ENCODE measurements around the gene MAGEB17. TPM values are rescaled to one million over a fixed set of nuclear protein-coding genes. Genes with fewer than 3 reads are reported as not detected.

The MAGEB17 gene
- total RNA-seq (2021) (0.28 TPM in 1 of 2 replicates, not detected in the other), Bru-seq, nascent RNA (percentile 29 among the genes with signal in this experiment), BruChase-seq, experiment 1, labeled RNA remaining after a 2-hour chase (percentile 31 among the genes with signal in this experiment), BruChase-seq, experiment 2, labeled RNA remaining after a 6-hour chase (percentile 21 among the genes with signal in this experiment)
- long read RNA-seq, result 0 reads

- H3K9me3 ChIP-seq (ENCODE audit: low read depth, low read length, poor library complexity, severe bottlenecking), result no peaks in the 10 kb centered on the region
- no peak for DNase-seq (ENCODE audit: low spot score)
- no peak within 1 kb of the TSS for H3K4me3 ChIP-seq (ENCODE audit: low read depth, low read length, poor library complexity, severe bottlenecking)
- CTCF ChIA-PET, result no interaction called here
- no peak within 1 kb of the TSS for H3K27ac ChIP-seq (ENCODE audit: low read depth, low read length, poor library complexity, severe bottlenecking)
- intact Hi-C loops (cut with micrococcal nuclease; ENCODE audit: unreplicated experiment), result no loop called here
- no TSS peak for BruUV-seq (replicated peaks)
- POLR2A ChIA-PET (ENCODE audit: low non-redundant PET), result no interaction called here
- H3K27me3 ChIP-seq (replicated peaks; ENCODE audit: insufficient read depth, low read depth, low read length, poor library complexity), result no peaks in the 10 kb centered on the region
- TF ChIP-seq EZH2 (IDR thresholded peaks at IDR 0.05; ENCODE audit: borderline replicate concordance, low read depth, low read length, poor library complexity, severe bottlenecking), result no peak
- TF ChIP-seq, protein P1, sequence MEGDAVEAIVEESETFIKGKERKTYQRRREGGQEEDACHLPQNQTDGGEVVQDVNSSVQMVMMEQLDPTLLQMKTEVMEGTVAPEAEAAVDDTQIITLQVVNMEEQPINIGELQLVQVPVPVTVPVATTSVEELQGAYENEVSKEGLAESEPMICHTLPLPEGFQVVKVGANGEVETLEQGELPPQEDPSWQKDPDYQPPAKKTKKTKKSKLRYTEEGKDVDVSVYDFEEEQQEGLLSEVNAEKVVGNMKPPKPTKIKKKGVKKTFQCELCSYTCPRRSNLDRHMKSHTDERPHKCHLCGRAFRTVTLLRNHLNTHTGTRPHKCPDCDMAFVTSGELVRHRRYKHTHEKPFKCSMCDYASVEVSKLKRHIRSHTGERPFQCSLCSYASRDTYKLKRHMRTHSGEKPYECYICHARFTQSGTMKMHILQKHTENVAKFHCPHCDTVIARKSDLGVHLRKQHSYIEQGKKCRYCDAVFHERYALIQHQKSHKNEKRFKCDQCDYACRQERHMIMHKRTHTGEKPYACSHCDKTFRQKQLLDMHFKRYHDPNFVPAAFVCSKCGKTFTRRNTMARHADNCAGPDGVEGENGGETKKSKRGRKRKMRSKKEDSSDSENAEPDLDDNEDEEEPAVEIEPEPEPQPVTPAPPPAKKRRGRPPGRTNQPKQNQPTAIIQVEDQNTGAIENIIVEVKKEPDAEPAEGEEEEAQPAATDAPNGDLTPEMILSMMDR (conservative IDR thresholded peaks at IDR 0.05; ENCODE audit: low read depth, low read length), result no peak
- no peaks in the 10 kb centered on the region for H3K4me1 ChIP-seq (ENCODE audit: insufficient read depth, low read length, poor library complexity, severe bottlenecking)
- H3K36me3 ChIP-seq (ENCODE audit: insufficient read depth, low read length, poor library complexity, severe bottlenecking), result no peaks in the 10 kb centered on the region
Observed at GRCh38 chrX:16167181-16167580, at the start of gene MAGEB17. Gene MAGEB17 (plus strand): TSS chrX:16167481. CDS start chrX:16170383, 2,902 bp downstream.

GRCh38 chrX:16119353-16120220 is 47.7 kb upstream of the MAGEB17 start:
- H3K4me3 ChIP-seq (ENCODE audit: low read depth, low read length, poor library complexity, severe bottlenecking), result no peak overlapping the region
- no peaks in the 10 kb centered on the region for H3K36me3 ChIP-seq (ENCODE audit: insufficient read depth, low read length, poor library complexity, severe bottlenecking)
- peaks cover 8% of the 10 kb centered on the region for H3K27me3 ChIP-seq (replicated peaks; ENCODE audit: insufficient read depth, low read depth, low read length, poor library complexity)
- TF ChIP-seq, protein P1 (conservative IDR thresholded peaks at IDR 0.05; ENCODE audit: low read depth, low read length), result no peak
- TF ChIP-seq EZH2 (IDR thresholded peaks at IDR 0.05; ENCODE audit: borderline replicate concordance, low read depth, low read length, poor library complexity, severe bottlenecking), result no peak
- BruUV-seq (replicated peaks), result no TSS peak
- H3K4me1 ChIP-seq (ENCODE audit: insufficient read depth, low read length, poor library complexity, severe bottlenecking), result peaks cover 3% of the 10 kb centered on the region
- no peak for DNase-seq (ENCODE audit: low spot score)
- H3K27ac ChIP-seq (ENCODE audit: low read depth, low read length, poor library complexity, severe bottlenecking), result no peak overlapping the region
- CTCF ChIA-PET, result no interaction called here
- POLR2A ChIA-PET (ENCODE audit: low non-redundant PET), result no interaction called here
- intact Hi-C loops (cut with micrococcal nuclease; ENCODE audit: unreplicated experiment), result loop anchor here (5.0 kb wide), 1 partner anchor 187 kb away; no protein-coding TSS in a partner anchor
- peaks cover 6% of the 10 kb centered on the region for H3K9me3 ChIP-seq (ENCODE audit: low read depth, low read length, poor library complexity, severe bottlenecking)

GRCh38 chrX:16120431-16120830 is 46.9 kb upstream of the MAGEB17 start:
- CTCF ChIA-PET, result no interaction called here
- no TSS peak for BruUV-seq (replicated peaks)
- POLR2A ChIA-PET (ENCODE audit: low non-redundant PET), result no interaction called here

More at GRCh38 chrX:16120431-16120830, 46.9 kb upstream of the MAGEB17 start:
- H3K27ac ChIP-seq (ENCODE audit: low read depth, low read length, poor library complexity, severe bottlenecking), result no peak overlapping the region
- no peak overlapping the region for H3K4me3 ChIP-seq (ENCODE audit: low read depth, low read length, poor library complexity, severe bottlenecking)
- peaks cover 3% of the 10 kb centered on the region for H3K4me1 ChIP-seq (ENCODE audit: insufficient read depth, low read length, poor library complexity, severe bottlenecking)
- peaks cover 16% of the 10 kb centered on the region for H3K27me3 ChIP-seq (replicated peaks; ENCODE audit: insufficient read depth, low read depth, low read length, poor library complexity)
- no peaks in the 10 kb centered on the region for H3K36me3 ChIP-seq (ENCODE audit: insufficient read depth, low read length, poor library complexity, severe bottlenecking)
- peaks cover 6% of the 10 kb centered on the region for H3K9me3 ChIP-seq (ENCODE audit: low read depth, low read length, poor library complexity, severe bottlenecking)
- DNase-seq (ENCODE audit: low spot score), result peak; percentile 66
- intact Hi-C loops (cut with micrococcal nuclease; ENCODE audit: unreplicated experiment), result loop anchor here (5.0 kb wide), 1 partner anchor 188 kb away; no protein-coding TSS in a partner anchor
- TF ChIP-seq, protein P1 (conservative IDR thresholded peaks at IDR 0.05; ENCODE audit: low read depth, low read length), result no peak
- TF ChIP-seq EZH2 (IDR thresholded peaks at IDR 0.05; ENCODE audit: borderline replicate concordance, low read depth, low read length, poor library complexity, severe bottlenecking), result no peak

Measured in A673 (cell line).